HepG2 (cell line): ENCODE data around the gene CPLX1. TPM values are rescaled to one million over a fixed set of nuclear protein-coding genes. Genes with fewer than 3 reads are reported as not detected.
A peak's percentile ranks its signal among the peaks of the same experiment; 100 is the strongest.

Experiments used
- AKAP8 ChIP-seq: sonication (generic); formaldehyde crosslinking; IDR thresholded peaks from 2 replicates; pipeline ENCODE4 v1.5.1; 2020; ENCODE audit warnings: mild to moderate bottlenecking, missing genetic modification reagents
- ARHGAP35 ChIP-seq: sonication (generic); formaldehyde crosslinking; IDR thresholded peaks from 2 replicates; pipeline ENCODE4 v1.9.0; 2022; ENCODE audit warnings: mild to moderate bottlenecking, inconsistent platforms, moderate library complexity, missing genetic modification reagents, borderline replicate concordance
- DPF2 ChIP-seq: sonication (generic); formaldehyde crosslinking; IDR thresholded peaks from 2 replicates; pipeline ENCODE4 v1.4.0; 2020; ENCODE audit warnings: mild to moderate bottlenecking, low read depth, missing genetic modification reagents, borderline replicate concordance
- FOXA1 ChIP-seq, 2 experiments: fragments of 450-650 bp in 1 of 2; sonication (generic) in 1 of 2; formaldehyde crosslinking in 1 of 2; IDR thresholded peaks; 2 replicates each; pipeline versions ENCODE4 v1.4.0 to v1.6.1; 2016 to 2020; ENCODE audit warnings: missing genetic modification reagents in 1 of 2
- FOXA3 ChIP-seq: IDR thresholded peaks from 2 replicates; pipeline ENCODE4 v1.6.1; 2016; ENCODE audit warnings: missing genetic modification reagents, missing compliant biosample characterization
- FOXM1 ChIP-seq: sonication (generic); formaldehyde crosslinking; IDR thresholded peaks from 2 replicates; pipeline ENCODE4 v1.5.0; 2020; ENCODE audit warnings: missing genetic modification reagents
- KDM5B ChIP-seq: sonication (generic); formaldehyde crosslinking; IDR thresholded peaks from 2 replicates; pipeline ENCODE4 v1.4.0; 2020; ENCODE audit warnings: missing genetic modification reagents, mild to moderate bottlenecking, borderline replicate concordance
- MAZ ChIP-seq, 2 experiments: sonication (generic) in 1 of 2; formaldehyde crosslinking in 1 of 2; IDR thresholded peaks; 2 replicates each; pipeline versions ENCODE4 v1.5.0 to v1.6.1; 2012 to 2020; ENCODE audit warnings: low read depth in 2 of 2, mild to moderate bottlenecking in 2 of 2, borderline replicate concordance in 1 of 2, improper control_type of control experiment in 1 of 2, low read length in 1 of 2, missing genetic modification reagents in 1 of 2, moderate library complexity in 1 of 2
- MED1 ChIP-seq: sonication (generic); formaldehyde crosslinking; IDR thresholded peaks from 2 replicates; pipeline ENCODE4 v1.4.0; 2020; ENCODE audit warnings: missing genetic modification reagents
- MIER2 ChIP-seq: IDR thresholded peaks from 2 replicates; pipeline ENCODE4 v1.6.1; 2016; ENCODE audit warnings: missing biosample characterization, missing genetic modification reagents
- MXI1 ChIP-seq: IDR thresholded peaks from 3 replicates; pipeline ENCODE4 v1.6.1; 2012; ENCODE audit warnings: low read depth, low read length, inconsistent platforms, borderline replicate concordance
- STAG1 ChIP-seq: sonication (generic); formaldehyde crosslinking; IDR thresholded peaks from 2 replicates; pipeline ENCODE4 v1.4.0; 2020; ENCODE audit warnings: missing genetic modification reagents
- TARDBP ChIP-seq: sonication (generic); formaldehyde crosslinking; IDR thresholded peaks from 2 replicates; pipeline ENCODE4 v1.8.0; 2022; ENCODE audit warnings: mild to moderate bottlenecking, missing genetic modification reagents
- ZBTB7B ChIP-seq: sonication (generic); formaldehyde crosslinking; IDR thresholded peaks from 2 replicates; pipeline ENCODE4 v1.4.0; 2020; ENCODE audit warnings: missing genetic modification reagents
- ZNF10 ChIP-seq: sonication (generic); formaldehyde crosslinking; IDR thresholded peaks from 2 replicates; pipeline ENCODE4 v1.4.0; 2020; ENCODE audit warnings: mild to moderate bottlenecking, low read depth, missing genetic modification reagents, borderline replicate concordance
- ZNF205 ChIP-seq: IDR thresholded peaks from 2 replicates; pipeline ENCODE4 v1.6.1; 2018; ENCODE audit warnings: missing biosample characterization, missing genetic modification reagents
- ZNF589 ChIP-seq: sonication (generic); formaldehyde crosslinking; conservative IDR thresholded peaks from 2 replicates; pipeline ENCODE4 v1.8.0; 2022; ENCODE audit warnings: mild to moderate bottlenecking, moderate library complexity, missing genetic modification reagents
- ZNF788 ChIP-seq: sonication (generic); formaldehyde crosslinking; IDR thresholded peaks from 2 replicates; pipeline ENCODE4 v1.5.0; 2020; ENCODE audit warnings: mild to moderate bottlenecking, missing genetic modification reagents, borderline replicate concordance
- polyA plus RNA-seq, 8 experiments: library from polyadenylated mRNA; depleted of rRNA in 3 of 8; stranded (reverse) in 7 of 8; unstranded in 1 of 8; fragments of >200 nt; fragmentation: Illumina TruSeq in 4 of 8; extraction: Trizol in 4 of 8; gene quantifications; 2 replicates each; pipeline versions ENCODE4 v1.2.1 to v1.2.3, GENCODE V29; 2011 to 2016; ENCODE audit warnings: low read depth in 4 of 8, missing spikeins in 1 of 8, mixed read lengths in 1 of 8; ENCODE audit not compliant: insufficient read depth in 1 of 8
- total RNA-seq, 5 experiments: library from RNA; depleted of rRNA; stranded (reverse); fragments of >200 nt; fragmentation: Illumina TruSeq; extraction: Trizol; gene quantifications; 2 replicates each; pipeline ENCODE4 v1.2.3, GENCODE V29; 2016; ENCODE audit warnings: low read depth in 1 of 5
- TF ChIP-seq, protein P1 (sequence below): sonication (generic); formaldehyde crosslinking; conservative IDR thresholded peaks from 2 replicates; pipeline ENCODE4 v1.4.0; 2020; ENCODE audit warnings: mild to moderate bottlenecking, missing genetic modification reagents, moderate library complexity
- TF ChIP-seq, protein P2 (sequence below): sonication (generic); formaldehyde crosslinking; IDR thresholded peaks from 2 replicates; pipeline ENCODE4 v1.4.0; 2020; ENCODE audit warnings: missing genetic modification reagents
- TF ChIP-seq, protein P3 (sequence below): IDR thresholded peaks from 2 replicates; pipeline ENCODE4 v1.6.1; 2016; ENCODE audit warnings: low read depth
- TF ChIP-seq, protein P4 (sequence below), 2 experiments: fragments of 450-650 bp in 1 of 2; sonication (generic) in 1 of 2; formaldehyde crosslinking; IDR thresholded peaks; 2 replicates each; pipeline versions ENCODE4 v1.5.0 to v1.8.0; 2020 to 2022; ENCODE audit warnings: mild to moderate bottlenecking in 1 of 2, missing genetic modification reagents in 1 of 2

CPLX1 gene
- total and polyA plus RNA-seq, 2 of the 13 experiments (the other 11 are each of a cell fraction or from before 2014, with no cell fraction given), result 0.18 TPM

DNA sequence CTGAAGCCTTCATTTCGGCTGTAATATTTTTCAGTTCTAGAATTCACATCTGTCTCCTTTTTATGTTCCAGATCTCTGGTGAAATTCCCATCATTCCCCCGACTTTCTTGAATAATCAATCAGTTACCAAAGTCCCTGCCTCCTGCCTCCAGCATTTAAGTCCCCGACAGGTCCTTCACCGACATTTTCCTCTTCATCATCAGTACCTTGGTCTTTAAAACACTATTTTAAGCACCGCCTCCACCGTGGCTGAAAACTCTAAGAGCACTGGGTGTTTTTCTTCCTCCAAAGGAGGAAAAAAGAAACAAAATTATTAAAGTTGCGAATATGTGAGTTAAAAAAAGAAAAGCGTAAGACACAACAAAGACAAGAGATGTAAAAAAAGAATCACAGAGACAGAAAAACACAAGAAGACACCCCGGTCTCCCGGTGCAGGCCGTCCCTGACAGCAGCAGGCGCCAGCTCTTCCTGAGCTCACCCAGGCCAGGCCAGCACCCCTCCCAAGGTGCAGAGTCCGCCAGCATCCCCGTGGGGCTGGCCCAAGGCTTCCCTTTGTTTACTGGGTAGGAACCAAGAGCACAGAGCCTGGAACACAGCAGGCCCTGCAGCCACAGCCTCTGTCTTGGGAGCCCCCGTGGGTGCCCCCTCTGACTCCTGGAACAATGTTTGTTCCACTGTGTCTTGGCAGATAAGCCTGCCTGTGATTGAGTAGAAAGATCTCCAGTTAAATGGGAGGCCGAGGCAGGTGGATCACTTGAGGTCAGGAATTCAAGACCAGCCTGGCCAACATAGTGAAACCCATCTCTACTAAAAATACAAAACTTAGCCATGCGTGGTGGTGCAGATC, 49.3 kb upstream of the CPLX1 start (continued):
- TF ChIP-seq, protein P1, sequence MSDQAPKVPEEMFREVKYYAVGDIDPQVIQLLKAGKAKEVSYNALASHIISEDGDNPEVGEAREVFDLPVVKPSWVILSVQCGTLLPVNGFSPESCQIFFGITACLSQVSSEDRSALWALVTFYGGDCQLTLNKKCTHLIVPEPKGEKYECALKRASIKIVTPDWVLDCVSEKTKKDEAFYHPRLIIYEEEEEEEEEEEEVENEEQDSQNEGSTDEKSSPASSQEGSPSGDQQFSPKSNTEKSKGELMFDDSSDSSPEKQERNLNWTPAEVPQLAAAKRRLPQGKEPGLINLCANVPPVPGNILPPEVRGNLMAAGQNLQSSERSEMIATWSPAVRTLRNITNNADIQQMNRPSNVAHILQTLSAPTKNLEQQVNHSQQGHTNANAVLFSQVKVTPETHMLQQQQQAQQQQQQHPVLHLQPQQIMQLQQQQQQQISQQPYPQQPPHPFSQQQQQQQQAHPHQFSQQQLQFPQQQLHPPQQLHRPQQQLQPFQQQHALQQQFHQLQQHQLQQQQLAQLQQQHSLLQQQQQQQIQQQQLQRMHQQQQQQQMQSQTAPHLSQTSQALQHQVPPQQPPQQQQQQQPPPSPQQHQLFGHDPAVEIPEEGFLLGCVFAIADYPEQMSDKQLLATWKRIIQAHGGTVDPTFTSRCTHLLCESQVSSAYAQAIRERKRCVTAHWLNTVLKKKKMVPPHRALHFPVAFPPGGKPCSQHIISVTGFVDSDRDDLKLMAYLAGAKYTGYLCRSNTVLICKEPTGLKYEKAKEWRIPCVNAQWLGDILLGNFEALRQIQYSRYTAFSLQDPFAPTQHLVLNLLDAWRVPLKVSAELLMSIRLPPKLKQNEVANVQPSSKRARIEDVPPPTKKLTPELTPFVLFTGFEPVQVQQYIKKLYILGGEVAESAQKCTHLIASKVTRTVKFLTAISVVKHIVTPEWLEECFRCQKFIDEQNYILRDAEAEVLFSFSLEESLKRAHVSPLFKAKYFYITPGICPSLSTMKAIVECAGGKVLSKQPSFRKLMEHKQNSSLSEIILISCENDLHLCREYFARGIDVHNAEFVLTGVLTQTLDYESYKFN (CRISPR knock-in tag), result peak; percentile 62
- TF ChIP-seq ZNF788 (CRISPR knock-in tag), result peak; percentile 56; the same call in 1 of the 2 replicates
- TF ChIP-seq TARDBP, result 0 out of 2 replicates have a peak, but pooled peaks have one; percentile 54
- TF ChIP-seq, protein P2, sequence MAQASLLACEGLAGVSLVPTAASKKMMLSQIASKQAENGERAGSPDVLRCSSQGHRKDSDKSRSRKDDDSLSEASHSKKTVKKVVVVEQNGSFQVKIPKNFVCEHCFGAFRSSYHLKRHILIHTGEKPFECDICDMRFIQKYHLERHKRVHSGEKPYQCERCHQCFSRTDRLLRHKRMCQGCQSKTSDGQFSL, result 0 out of 2 replicates have a peak, but pooled peaks have one; percentile 17
- TF ChIP-seq DPF2 (CRISPR knock-in tag), result 0 out of 2 replicates have a peak, but pooled peaks have one; percentile 15
- TF ChIP-seq ZNF10 (CRISPR knock-in tag), result no peak
- TF ChIP-seq AKAP8 (CRISPR knock-in tag), result no peak
- TF ChIP-seq ZNF589 (CRISPR knock-in tag), result 0 out of 2 replicates have a peak, but pooled peaks have one; percentile 22
- TF ChIP-seq STAG1, result peak; percentile 18
- TF ChIP-seq ZBTB7B (CRISPR knock-in tag), result peak; percentile 68
- TF ChIP-seq, protein P3, sequence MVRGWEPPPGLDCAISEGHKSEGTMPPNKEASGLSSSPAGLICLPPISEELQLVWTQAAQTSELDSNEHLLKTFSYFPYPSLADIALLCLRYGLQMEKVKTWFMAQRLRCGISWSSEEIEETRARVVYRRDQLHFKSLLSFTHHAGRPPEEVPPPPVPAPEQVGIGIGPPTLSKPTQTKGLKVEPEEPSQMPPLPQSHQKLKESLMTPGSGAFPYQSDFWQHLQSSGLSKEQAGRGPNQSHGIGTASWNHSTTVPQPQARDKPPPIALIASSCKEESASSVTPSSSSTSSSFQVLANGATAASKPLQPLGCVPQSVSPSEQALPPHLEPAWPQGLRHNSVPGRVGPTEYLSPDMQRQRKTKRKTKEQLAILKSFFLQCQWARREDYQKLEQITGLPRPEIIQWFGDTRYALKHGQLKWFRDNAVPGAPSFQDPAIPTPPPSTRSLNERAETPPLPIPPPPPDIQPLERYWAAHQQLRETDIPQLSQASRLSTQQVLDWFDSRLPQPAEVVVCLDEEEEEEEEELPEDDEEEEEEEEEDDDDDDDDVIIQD (CRISPR knock-in tag), result peak; percentile 60; the same call in 1 of the 2 replicates
- peak; percentile 43; the same call in 1 of the 2 replicates for TF ChIP-seq MED1 (CRISPR knock-in tag)
- TF ChIP-seq, protein P4, sequence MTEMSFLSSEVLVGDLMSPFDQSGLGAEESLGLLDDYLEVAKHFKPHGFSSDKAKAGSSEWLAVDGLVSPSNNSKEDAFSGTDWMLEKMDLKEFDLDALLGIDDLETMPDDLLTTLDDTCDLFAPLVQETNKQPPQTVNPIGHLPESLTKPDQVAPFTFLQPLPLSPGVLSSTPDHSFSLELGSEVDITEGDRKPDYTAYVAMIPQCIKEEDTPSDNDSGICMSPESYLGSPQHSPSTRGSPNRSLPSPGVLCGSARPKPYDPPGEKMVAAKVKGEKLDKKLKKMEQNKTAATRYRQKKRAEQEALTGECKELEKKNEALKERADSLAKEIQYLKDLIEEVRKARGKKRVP (CRISPR knock-in tag; IDR thresholded peaks at IDR 0.05), result no peak
- TF ChIP-seq FOXA3 (CRISPR knock-in tag), result peak; percentile 86
- TF ChIP-seq MXI1, result peak; percentile 19; the same call in 1 of the 3 replicates
- 0 out of 2 replicates have a peak, but pooled peaks have one; percentile 32 for TF ChIP-seq MAZ (IDR thresholded peaks at IDR 0.05; ENCODE audit: borderline replicate concordance, low read depth, low read length)
- TF ChIP-seq MAZ (CRISPR knock-in tag; IDR thresholded peaks at IDR 0.05; ENCODE audit: low read depth), result 0 out of 2 replicates have a peak, but pooled peaks have one; percentile 32
- 0 out of 2 replicates have a peak, but pooled peaks have one; percentile 21 for TF ChIP-seq MIER2
- TF ChIP-seq FOXA1 (IDR thresholded peaks at IDR 0.05), result no peak
- TF ChIP-seq FOXA1 (CRISPR knock-in tag; IDR thresholded peaks at IDR 0.05), result peak; percentile 89
- TF ChIP-seq ARHGAP35 (CRISPR knock-in tag), result no peak
- TF ChIP-seq FOXM1 (CRISPR knock-in tag), result no peak
- TF ChIP-seq ZNF205 (CRISPR knock-in tag), result peak; percentile 53; the same call in 1 of the 2 replicates
- 0 out of 2 replicates have a peak, but pooled peaks have one; percentile 27 for TF ChIP-seq KDM5B (CRISPR knock-in tag)
